Breast epithelium (tissue), 3 donors: ENCODE data around the gene PLCB2.

Experiments used
- POLR2A ChIP-seq: fragments of 450-650 bp; IDR thresholded peaks from one replicate; pipeline ENCODE4 v1.6.1; 2016; ENCODE audit warnings: antibody characterized with exemption, mild to moderate bottlenecking, moderate library complexity
- TF ChIP-seq, protein P1 (sequence below), 3 donors: fragments of 450-650 bp; IDR thresholded peaks; one replicate each; pipeline ENCODE4 v1.5.1; 2016 to 2017; ENCODE audit warnings: antibody characterized with exemption in 3 of 3, mild to moderate bottlenecking in 3 of 3, moderate library complexity in 3 of 3

- TF ChIP-seq, protein P1, sequence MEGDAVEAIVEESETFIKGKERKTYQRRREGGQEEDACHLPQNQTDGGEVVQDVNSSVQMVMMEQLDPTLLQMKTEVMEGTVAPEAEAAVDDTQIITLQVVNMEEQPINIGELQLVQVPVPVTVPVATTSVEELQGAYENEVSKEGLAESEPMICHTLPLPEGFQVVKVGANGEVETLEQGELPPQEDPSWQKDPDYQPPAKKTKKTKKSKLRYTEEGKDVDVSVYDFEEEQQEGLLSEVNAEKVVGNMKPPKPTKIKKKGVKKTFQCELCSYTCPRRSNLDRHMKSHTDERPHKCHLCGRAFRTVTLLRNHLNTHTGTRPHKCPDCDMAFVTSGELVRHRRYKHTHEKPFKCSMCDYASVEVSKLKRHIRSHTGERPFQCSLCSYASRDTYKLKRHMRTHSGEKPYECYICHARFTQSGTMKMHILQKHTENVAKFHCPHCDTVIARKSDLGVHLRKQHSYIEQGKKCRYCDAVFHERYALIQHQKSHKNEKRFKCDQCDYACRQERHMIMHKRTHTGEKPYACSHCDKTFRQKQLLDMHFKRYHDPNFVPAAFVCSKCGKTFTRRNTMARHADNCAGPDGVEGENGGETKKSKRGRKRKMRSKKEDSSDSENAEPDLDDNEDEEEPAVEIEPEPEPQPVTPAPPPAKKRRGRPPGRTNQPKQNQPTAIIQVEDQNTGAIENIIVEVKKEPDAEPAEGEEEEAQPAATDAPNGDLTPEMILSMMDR (IDR thresholded peaks at IDR 0.05): peak in 1 of 3 donors; percentile 10
- no peak for TF ChIP-seq POLR2A
Measured at GRCh38 chr15:40272485-40273056, 35.2 kb downstream of the PLCB2 start.
